GM10266 (cell line): ENCODE measurements around the gene PPM1N.
A peak's percentile ranks its signal among the peaks of the same experiment; 100 is the strongest.

Source experiments
- DNase-seq: peaks from one replicate; pipeline ENCODE4 v3.0.0; 2012; ENCODE audit errors: extremely low spot score
- TF ChIP-seq, protein P1 (sequence below): IDR thresholded peaks from 2 replicates; pipeline ENCODE4 v1.5.1; 2012; ENCODE audit warnings: mild to moderate bottlenecking, low read depth; ENCODE audit not compliant: control insufficient read depth, insufficient read depth; ENCODE audit errors: missing control alignments

Gene PPM1N

DNA sequence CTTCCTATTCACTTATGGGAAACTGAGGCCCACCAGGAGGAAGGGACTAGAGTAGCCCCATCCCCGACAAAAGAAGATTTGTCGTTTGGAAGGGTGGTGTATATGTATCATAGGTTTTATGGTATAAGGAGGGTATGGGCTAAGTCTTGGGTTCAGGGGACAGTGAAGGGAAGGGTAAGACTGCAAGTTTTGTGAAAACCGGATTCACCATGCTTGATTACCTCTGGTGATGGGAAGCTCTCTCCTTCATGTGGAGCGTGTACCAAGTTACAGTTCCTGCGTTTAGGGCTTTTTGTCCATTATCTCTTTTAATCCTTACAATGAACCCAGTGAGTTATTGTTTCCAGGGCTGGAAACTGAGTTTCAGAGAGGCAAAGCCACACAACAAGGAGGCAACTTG is 12.8 kb downstream of the PPM1N start:
- DNase-seq, result no peak
- TF ChIP-seq, protein P1, sequence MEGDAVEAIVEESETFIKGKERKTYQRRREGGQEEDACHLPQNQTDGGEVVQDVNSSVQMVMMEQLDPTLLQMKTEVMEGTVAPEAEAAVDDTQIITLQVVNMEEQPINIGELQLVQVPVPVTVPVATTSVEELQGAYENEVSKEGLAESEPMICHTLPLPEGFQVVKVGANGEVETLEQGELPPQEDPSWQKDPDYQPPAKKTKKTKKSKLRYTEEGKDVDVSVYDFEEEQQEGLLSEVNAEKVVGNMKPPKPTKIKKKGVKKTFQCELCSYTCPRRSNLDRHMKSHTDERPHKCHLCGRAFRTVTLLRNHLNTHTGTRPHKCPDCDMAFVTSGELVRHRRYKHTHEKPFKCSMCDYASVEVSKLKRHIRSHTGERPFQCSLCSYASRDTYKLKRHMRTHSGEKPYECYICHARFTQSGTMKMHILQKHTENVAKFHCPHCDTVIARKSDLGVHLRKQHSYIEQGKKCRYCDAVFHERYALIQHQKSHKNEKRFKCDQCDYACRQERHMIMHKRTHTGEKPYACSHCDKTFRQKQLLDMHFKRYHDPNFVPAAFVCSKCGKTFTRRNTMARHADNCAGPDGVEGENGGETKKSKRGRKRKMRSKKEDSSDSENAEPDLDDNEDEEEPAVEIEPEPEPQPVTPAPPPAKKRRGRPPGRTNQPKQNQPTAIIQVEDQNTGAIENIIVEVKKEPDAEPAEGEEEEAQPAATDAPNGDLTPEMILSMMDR, result no peak

DNA sequence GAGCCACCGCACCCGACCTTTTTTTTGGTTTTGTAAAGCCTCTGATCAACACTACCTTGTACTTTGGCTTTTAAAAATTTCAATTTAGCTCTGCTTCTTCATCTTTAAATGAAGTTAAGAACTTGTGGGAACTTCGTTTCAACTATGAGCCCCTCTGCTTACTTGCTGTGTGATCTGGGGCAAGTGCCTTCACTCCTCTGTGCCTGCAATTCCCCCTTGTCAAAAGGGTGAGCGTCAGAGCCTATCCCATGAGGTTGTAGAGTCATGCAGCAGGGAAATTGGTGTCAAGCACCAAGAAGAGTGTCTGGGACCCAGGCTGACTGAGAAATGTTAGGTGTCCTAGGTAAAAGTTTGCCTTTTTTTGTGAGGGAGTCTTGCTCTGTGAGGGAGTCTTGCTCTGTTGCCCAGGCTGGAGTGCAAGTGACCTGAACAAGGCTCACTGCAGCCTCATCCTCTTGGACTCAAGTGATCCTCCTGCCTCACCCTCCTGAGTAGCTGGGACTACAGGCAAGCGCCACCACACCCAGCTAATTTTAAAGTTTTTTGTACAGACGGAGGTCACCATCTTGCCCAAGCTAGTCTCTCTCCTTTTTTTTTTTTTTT is 14.7 kb downstream of the PPM1N start:
- DNase-seq, result no peak

DNA sequence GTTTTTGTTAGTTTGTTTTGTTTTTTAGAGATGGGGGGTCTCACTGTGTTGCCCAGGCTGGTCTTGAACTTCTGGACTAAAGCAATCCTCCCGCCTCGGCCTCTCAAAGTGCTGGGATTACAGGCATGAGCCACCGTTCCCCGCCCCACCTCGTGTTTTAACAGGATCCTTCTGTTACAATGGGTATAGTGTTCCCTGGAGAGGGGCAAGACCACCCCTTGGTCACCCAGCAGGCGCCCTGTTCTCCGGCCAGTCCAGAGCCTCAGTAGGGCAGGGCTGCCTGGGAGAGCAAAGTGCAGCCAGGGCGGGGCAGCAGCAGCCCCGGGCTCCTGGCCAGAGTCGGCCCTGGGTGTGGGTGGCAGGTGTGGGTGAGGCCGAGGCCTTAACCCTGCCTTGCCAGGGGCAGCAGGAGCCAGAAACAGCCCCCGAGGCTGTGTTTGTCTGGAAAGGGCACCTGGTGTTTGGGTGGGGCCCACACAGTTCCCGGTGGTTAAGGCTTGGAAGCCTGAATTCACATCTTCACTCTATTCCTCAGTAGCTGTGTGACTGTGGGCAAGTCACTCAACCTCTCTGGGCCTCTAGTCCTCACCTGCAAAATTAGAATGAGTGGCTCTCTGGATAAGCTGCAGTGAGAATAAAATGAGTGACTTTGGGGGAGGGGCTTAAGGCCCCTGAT is 16.3 kb downstream of the PPM1N start:
- DNase-seq, result no peak
- TF ChIP-seq, protein P1, result no peak

More for the DNA sequence above, 14.7 kb downstream of the PPM1N start:
- TF ChIP-seq, protein P1, result no peak

DNA sequence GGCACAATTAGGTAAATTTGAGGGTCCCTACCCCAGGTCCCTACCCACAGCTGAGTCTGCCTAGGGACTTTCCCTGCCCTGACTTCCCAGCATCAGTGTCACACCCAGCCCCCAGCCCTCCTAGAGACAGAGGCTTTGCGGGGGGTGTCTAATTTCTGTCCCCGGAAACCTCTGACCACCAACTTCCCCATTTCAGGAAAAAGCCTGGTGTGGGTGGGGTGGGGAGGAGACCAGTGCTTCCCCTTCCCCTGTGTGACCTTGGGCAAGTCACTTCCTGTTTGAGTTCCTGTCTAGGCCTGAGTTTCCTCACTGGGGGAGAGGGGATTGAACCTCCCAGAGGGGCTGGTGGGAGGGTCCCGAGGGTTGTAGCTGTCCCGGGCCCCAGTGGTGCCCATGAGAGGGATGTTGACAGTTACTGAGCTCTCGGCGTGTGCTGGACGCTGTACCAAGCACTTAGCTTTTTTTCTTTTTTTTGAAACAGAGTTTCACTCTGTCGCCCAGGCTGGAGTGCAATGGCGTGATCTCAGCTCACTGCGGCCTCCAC is 16.9 kb downstream of the PPM1N start:
- peak; percentile 64 for DNase-seq
- TF ChIP-seq, protein P1, result no peak

DNA sequence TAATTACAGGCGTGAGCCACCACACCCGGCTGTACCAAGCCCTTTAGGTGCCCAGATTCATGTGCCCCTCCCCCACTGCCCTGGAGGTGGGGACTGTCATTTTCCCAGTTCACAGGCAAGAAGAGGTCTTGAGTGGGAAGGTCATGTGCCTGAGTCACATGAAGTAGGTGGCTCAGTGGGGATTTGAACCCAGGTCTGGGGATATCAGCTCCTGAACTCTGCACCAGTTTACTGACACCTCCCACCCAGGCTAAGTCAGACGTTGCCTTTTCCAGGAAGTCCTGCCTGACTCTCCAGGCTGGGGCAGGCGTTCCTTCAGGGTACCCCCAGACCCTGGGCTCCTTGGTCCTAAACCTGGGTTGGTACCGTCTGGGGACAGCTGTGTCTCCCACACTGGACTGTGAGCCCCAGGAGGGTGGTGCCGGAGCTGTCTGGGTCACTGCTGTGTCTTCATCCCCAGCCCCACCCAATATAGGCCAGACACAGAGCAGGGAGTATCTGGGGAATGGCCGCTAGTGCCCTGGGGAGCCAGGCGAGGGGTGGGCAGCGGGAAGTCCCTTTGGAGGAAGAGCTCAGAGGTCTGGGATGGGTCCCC is 17.7 kb downstream of the PPM1N start:
- no peak for DNase-seq

DNA sequence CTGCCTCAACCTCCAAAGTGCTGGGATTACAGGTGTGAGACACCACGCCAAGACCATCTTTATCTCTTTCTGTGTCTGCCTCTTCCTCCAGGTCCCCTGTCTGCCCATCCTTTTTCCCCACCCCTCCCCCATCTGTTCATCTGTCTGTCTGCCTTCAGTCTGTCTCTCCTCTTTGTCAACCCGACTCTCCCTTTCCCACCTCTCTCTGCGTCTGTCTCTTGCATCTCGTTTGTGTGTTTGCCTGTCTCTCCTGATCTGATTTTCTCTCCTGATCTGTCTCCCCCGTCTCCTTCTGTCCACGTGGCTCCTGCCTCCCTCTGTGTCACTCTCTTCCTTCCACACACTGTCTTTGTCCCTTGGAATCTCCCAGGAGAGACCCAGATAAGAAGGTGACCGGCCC is 19.0 kb downstream of the PPM1N start:
- TF ChIP-seq, protein P1, result no peak

More for the DNA sequence above, 17.7 kb downstream of the PPM1N start:
- TF ChIP-seq, protein P1, result no peak

More for the DNA sequence above, 19.0 kb downstream of the PPM1N start:
- no peak for DNase-seq
